ENCODE data around the gene VPS35L. TPM values are rescaled to one million over a fixed set of nuclear protein-coding genes. Genes with fewer than 3 reads are reported as not detected.

The VPS35L gene
- total RNA-seq, 1 donor from 2014 or later = 6.8 TPM

DNA sequence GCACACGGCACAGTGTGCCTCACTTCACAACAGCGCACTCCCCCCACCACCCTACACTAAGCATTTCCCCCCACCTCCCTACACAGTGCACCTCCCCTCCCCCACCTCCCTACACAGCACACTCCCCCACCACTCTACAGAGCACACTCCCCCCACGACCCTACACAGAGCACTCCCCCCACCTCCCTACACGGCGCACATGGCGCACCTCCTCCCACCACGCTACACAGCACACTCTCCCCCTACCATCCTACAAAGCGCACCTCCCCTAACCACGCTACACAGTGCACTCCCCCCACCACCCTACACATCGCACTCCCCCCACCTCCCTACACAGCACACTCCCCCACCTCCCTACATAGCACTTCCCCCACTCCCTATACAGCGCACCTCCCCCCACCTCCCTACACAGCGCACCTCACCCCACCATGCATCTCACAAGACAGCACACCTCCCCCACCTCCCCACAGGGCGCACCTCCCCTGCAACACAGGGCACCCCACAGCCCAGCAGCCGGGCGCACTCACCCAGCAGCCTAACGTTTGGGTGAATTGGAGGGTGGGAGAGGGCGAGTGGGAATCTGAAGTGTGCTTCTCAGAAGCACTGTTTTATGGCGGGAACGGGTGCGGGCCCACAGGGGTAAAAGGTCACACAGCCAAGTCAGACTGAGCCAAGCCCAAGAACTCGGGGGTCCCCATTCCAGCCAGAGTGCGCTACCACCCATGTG lies 152.2 kb downstream of the VPS35L start:
- TF ChIP-seq, protein P1, sequence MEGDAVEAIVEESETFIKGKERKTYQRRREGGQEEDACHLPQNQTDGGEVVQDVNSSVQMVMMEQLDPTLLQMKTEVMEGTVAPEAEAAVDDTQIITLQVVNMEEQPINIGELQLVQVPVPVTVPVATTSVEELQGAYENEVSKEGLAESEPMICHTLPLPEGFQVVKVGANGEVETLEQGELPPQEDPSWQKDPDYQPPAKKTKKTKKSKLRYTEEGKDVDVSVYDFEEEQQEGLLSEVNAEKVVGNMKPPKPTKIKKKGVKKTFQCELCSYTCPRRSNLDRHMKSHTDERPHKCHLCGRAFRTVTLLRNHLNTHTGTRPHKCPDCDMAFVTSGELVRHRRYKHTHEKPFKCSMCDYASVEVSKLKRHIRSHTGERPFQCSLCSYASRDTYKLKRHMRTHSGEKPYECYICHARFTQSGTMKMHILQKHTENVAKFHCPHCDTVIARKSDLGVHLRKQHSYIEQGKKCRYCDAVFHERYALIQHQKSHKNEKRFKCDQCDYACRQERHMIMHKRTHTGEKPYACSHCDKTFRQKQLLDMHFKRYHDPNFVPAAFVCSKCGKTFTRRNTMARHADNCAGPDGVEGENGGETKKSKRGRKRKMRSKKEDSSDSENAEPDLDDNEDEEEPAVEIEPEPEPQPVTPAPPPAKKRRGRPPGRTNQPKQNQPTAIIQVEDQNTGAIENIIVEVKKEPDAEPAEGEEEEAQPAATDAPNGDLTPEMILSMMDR (IDR thresholded peaks at IDR 0.05; ENCODE audit: insufficient read depth, low read length, severe bottlenecking) = no peak
- H3K36me3 ChIP-seq (ENCODE audit: control insufficient read depth, insufficient read depth, low read length) = peaks cover 25% of the 10 kb centered on the region
- FAIRE-seq = no peak

DNA sequence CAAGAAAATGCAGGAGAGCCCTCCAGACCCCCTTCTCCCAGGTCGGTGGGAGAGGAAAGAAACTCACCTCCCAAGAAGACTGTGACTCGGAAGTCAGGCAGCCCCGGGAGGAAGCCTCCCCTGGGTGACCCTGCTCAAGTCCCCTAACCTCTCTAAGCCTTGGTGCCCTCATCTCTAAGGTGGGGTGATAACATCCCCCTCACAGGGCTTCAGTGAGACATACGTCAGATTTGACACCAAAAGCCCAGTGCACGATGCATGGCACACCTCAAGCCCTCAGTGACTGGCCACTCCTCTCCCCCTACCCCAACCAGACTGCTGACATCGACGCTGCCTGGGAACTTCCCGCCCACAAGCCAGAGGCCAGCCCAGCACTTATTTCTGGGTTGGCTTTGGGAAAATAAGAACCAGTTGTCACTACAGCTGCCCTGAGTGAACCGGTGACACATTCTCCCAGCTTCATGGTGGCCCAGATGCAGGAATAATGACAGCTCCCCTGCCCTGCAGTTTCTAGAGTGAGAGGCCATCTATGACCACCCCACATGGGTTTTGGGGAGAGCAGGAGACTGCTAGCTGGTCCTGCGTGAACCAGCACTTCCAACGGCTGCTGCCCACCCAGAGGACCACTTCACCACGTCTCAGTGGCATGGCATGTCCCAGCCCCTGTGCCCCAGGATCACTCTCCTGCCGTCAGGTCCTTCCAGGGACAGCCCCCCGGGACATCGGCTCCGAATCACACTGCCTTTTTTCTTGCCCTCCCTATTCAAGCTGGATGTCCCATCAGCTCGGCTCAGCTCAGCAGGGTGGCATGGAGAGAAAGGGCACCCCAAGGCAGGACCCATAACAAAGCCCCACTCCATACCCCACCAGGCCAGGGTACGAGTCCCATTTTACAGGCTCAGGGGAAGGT lies 153.0 kb downstream of the VPS35L start:
- TF ChIP-seq, protein P1 (IDR thresholded peaks at IDR 0.05; ENCODE audit: insufficient read depth, low read length, severe bottlenecking) = no peak
- Histone ChIP-seq H3K27me3 (ENCODE audit: control insufficient read depth, insufficient read depth, low read length) (no peaks in the 10 kb centered on the region), H3K4me3 (ENCODE audit: low read depth, low read length) (no peak overlapping the region), H3K36me3 (ENCODE audit: control insufficient read depth, insufficient read depth, low read length) (peaks cover 25% of the 10 kb centered on the region)
- FAIRE-seq (no peak), DNase-seq (ENCODE audit: low read depth) (no peak)

More for the DNA sequence above, 152.2 kb downstream of the VPS35L start:
- H3K27me3 ChIP-seq (ENCODE audit: control insufficient read depth, insufficient read depth, low read length) = no peaks in the 10 kb centered on the region
- DNase-seq (ENCODE audit: low read depth) = no peak
- H3K4me3 ChIP-seq (ENCODE audit: low read depth, low read length) = no peak overlapping the region

DNA sequence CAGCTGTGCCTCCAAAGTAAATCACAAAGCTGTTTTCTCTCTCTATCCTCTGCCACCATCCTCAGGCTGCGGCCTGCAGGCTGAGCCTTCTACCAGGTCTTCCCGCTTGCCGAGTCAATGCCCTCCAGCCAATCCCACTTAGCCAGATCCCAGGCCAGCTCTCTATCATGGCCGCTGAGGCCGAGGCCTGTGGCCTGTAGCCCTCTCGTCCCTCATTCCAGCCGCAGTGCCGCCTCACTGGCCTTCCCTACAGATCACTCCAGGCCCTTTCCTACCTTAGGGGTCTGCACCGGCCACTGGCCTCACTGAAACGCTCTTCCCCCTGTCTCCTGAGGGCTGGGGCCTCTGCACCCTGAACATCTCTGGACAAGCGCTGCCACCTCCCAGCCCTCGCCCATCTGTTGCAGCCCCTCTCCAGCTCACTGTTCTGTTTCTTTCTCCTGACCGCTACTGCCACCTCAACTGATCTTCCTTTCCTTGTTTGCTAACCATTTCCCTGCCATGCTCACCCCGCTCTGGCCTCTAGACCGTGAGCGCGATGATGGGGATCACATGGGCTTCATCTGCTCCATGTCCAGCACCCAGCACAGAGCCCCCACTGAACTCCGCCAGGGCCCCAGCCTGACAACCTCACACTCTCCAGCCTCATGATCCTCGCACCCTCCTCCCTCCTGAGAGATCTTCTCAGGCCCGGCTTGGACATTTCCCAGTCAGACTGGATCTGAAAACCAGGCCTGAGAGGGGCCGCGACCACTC lies 154.1 kb downstream of the VPS35L start:
- H3K4me3 ChIP-seq (ENCODE audit: low read depth, low read length) = no peak overlapping the region
- peaks cover 31% of the 10 kb centered on the region for H3K36me3 ChIP-seq (ENCODE audit: control insufficient read depth, insufficient read depth, low read length)
- DNase-seq (ENCODE audit: low read depth) = no peak
- no peaks in the 10 kb centered on the region for H3K27me3 ChIP-seq (ENCODE audit: control insufficient read depth, insufficient read depth, low read length)
- no peak for FAIRE-seq
- TF ChIP-seq, protein P1 (IDR thresholded peaks at IDR 0.05; ENCODE audit: insufficient read depth, low read length, severe bottlenecking) = no peak

DNA sequence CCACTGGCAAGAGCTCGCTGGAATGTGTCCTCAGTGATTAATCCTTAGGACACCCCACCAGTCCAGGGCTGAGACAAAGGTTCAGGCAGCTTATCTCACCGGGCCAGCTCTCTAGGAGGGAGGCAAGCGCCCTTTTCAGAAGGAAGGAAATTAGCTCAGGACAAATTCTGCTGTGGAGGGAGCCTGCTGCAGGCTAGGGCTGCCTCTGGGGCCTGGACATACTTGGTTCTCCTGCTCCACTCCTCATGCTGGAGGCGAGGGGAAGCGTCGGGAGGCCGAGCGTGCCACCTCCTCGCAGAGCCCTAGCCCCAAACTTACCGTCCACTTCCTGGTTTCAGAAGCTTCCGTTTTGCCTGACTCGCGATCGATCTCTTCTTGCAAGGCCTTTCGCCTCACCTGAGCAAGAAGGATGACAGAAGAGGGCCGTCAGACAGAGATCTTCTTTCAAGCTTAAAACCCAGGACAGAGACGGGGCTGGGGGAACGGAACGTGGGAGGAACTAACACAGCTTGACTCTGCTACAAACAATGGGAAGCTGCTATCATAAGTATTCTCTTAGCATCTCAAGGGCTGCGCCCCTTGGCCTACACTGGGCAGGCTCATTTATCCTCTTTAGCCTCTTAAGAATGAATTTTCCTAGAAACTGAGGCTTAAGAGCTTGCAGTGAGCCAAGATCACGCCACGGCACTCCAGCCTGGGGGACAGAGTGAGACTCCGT lies 154.8 kb downstream of the VPS35L start:
- peaks cover 31% of the 10 kb centered on the region for H3K36me3 ChIP-seq (ENCODE audit: control insufficient read depth, insufficient read depth, low read length)
- TF ChIP-seq, protein P1 (IDR thresholded peaks at IDR 0.05; ENCODE audit: insufficient read depth, low read length, severe bottlenecking) = no peak
- DNase-seq (ENCODE audit: low read depth) (no peak), FAIRE-seq (no peak)
- H3K4me3 ChIP-seq (ENCODE audit: low read depth, low read length) = no peak overlapping the region
- H3K27me3 ChIP-seq (ENCODE audit: control insufficient read depth, insufficient read depth, low read length) = no peaks in the 10 kb centered on the region

DNA sequence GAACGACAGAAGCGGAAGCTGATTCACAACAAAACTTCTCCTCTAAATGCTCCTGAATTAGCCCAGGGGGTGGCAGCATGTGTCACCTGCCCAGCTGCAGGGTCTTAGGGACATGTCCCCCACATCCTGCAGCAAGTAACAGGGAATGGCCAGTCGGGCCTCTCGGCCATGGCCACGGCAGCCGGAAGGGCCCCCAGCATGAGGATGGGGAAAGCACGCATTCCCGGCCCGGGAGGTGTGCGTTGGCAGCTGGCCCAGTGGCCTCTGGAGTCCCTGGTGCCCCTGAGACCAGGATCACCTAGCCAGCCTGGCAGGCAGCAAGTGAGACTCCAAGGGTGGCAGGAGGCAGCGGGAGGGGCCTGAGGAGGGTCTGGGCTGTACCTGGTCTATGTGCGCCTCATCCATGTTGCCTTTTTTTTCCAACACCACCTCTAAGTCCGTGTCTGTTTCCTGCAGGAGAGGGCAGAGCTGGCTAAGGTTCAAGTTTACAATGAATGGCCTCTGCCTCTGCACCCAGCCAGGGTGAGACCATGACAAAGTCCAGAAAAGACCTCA lies 155.6 kb downstream of the VPS35L start:
- no peak for FAIRE-seq
- peaks cover 31% of the 10 kb centered on the region for H3K36me3 ChIP-seq (ENCODE audit: control insufficient read depth, insufficient read depth, low read length)
- H3K4me3 ChIP-seq (ENCODE audit: low read depth, low read length) = no peak overlapping the region
- TF ChIP-seq, protein P1 (IDR thresholded peaks at IDR 0.05; ENCODE audit: insufficient read depth, low read length, severe bottlenecking) = no peak
- no peak for DNase-seq (ENCODE audit: low read depth)
- H3K27me3 ChIP-seq (ENCODE audit: control insufficient read depth, insufficient read depth, low read length) = no peaks in the 10 kb centered on the region

Data from bronchial epithelial cell (primary cell).